ENCODE results near the gene SP2.
"Not testable (repeated sequence)": the region's sequence is repeated elsewhere in the genome, so short reads cannot be mapped to it uniquely, and the experiment has no call there.

SP2 gene

GRCh38 chr17:47894498-47895346 is 1.3 kb upstream of the SP2 start:
- no peak for DNase-seq

- no peak for DNase-seq
Measured at GRCh38 chr17:47895347-47895855, 635 bp upstream of the SP2 start.

- DNase-seq = no peak
Measured at GRCh38 chr17:47896672-47897490, 845 bp downstream of the SP2 start.

- no peak for DNase-seq
Measured at GRCh38 chr17:47897561-47897960, 1.5 kb downstream of the SP2 start.

DNA sequence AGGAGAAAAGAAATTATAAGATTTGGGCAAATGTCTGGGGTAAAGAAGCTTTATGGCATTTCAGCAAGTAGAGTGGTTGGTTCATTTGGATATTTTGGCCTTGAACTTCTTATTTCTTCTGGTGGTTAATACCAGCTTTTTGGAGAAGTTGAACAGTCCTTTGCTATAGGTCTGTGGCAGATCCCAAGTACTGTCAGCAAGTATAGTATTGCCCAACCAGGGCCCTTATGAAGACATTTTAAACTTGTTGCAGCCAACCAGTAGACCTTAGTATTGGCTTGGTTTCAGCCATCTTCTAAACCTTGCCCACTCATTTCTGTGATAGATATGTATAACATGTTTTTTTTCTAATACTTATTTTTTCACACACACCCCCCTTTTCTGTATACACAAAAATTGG is 2.2 kb downstream of the SP2 start:
- DNase-seq = no peak

DNA sequence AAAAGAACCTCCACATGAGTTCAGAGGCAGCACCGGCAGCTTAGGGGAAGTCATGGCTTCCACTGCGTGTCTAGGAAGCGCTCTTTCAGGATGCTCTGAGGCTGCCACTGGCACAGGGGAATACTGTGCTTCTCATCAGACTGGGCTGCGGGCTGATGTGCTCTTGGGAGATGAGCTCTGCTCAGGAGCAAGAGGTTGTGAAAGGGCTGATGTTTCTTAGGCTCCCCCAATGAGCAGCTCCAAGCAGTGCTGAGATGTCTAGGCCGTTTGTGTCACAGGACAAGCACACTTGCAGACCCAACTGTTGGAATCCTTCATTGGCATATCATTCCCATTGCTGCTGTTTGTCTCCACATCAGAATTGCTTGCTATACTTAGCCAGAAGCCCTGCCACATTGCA is 3.6 kb downstream of the SP2 start:
- no peak for DNase-seq

- no peak for DNase-seq
Measured at GRCh38 chr17:47901423-47901822, 5.4 kb downstream of the SP2 start.

- DNase-seq = no peak
Measured at GRCh38 chr17:47902039-47902744, 6.2 kb downstream of the SP2 start.

- DNase-seq = no peak
Measured at GRCh38 chr17:47905221-47905733, 9.2 kb downstream of the SP2 start.

GRCh38 chr17:47906443-47906842 is 10.4 kb downstream of the SP2 start:
- DNase-seq = no peak

DNA sequence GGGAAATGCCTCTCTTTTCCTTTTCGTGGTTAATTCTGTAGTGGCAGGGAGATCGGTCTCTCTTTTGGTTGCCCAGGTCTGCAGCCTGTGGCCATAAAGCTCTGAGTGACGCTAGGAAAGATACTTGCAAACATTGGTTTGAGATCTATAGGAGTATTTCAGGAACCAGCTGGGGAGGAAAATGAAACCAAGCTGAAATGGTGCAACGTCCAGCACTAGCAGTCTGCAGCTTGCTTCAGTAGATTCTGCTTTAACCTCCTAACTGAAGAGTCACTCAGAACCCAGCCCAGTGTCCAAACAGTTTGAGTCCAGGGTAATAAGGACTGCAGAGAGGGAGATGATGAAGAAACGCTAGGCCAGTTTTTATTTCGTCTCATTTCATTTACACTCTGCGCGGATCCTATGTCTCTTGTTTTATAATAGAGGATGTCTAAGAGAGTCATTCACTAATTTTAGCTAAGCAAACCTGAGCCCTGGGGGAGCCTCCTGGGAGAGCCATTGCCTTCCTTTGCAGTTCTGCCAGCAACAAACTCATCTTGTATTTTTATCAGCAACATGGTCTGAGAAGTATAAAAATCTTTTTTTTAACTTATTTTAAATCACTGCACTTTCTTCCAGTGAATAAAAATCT is 12.0 kb downstream of the SP2 start:
- no peak for DNase-seq

DNA sequence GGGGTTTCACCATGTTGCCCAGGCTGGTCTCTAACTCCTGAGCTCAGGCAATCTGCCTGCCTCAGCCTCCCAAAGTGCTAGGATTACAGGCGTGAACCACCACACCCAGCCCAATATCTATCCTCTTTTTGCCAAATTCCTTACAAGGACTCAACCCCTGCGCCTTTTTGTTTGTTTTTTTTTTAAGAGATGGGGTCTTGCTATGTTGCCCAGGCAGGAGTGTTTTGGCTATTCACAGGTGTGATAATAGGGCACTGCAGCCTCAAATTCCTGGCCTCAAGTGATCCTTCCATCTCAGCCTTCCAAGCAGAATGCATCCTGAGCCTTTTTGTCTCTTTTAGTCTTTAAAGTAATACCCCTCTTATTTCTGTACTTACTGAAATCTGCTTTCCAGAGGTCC is 17.0 kb downstream of the SP2 start:
- no peak for DNase-seq

DNA sequence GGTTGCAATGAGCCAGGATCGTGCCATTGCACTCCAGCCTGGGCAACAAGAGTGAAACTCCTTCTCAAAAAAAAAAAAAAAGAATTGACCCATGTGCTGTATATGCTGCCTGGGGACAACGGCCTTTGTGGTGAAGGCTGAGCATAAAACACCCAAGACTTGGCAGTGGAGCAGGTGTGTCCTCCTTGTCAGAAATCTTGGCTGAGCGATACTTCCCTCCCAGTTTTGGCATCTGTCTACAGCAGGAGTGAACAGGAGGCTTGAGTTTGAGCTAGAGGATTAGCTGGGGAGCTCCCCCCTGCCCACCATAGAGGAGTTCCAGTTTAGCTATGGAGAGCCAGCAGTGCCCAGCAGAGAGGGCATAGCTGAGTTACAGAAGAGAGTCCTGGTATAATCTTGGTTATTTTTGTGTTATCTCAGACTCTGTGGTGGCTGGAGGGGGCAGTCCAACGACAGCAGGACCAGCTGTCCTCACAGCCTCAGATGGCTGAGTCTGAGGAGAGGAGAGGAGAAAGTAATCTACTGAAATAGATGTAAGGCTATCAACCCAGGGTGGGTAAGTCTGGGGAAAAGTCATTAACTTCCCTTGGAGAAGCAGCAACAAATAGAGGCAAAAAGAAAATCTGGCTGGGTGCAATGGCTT is 18.4 kb downstream of the SP2 start:
- no peak for DNase-seq

DNA sequence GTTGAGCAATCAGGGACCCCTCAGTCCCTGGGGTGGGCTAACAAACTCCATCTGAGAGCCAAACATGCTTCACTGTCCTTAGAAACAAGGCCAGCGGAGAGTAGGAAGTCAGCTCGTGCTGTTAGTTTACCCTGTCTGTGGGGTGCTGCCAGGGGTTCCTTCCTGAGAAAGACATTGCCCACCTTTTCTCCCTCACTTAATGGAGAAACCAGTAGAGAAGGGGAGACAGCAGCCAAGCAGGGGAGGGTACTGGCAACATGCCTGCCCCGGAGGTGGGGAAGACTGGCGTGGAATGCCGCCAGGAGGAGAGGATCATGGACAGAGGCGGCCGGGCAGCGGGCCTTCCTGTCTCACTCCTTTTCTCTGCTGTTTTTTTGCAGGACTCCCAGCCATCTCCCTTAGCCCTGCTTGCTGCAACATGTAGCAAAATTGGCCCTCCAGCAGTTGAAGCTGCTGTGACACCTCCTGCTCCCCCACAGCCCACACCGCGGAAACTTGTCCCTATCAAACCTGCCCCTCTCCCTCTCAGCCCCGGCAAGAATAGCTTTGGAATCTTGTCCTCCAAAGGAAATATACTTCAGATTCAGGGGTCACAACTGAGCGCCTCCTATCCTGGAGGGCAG is 19.9 kb downstream of the SP2 start:
- DNase-seq = no peak

DNA sequence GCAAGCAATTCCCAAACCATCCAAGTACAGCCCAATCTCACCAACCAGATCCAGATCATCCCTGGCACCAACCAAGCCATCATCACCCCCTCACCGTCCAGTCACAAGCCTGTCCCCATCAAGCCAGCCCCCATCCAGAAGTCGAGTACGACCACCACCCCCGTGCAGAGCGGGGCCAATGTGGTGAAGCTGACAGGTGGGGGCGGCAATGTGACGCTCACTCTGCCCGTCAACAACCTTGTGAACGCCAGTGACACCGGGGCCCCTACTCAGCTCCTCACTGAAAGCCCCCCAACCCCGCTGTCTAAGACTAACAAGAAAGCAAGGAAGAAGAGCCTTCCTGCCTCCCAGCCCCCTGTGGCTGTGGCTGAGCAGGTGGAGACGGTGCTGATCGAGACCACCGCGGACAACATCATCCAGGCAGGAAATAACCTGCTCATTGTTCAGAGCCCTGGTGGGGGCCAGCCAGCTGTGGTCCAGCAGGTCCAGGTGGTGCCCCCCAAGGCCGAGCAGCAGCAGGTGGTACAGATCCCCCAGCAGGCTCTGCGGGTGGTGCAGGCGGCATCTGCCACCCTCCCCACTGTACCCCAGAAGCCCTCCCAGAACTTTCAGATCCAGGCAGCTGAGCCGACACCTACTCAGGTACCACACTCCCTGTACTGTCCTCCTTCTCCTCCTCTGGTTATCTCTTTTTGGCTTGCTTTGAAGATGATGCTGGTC is 20.6 kb downstream of the SP2 start:
- DNase-seq = no peak

- no peak for DNase-seq
Measured at GRCh38 chr17:47917581-47917980, 21.5 kb downstream of the SP2 start.

GRCh38 chr17:47918006-47918405 is 22.0 kb downstream of the SP2 start:
- no peak for DNase-seq

DNA sequence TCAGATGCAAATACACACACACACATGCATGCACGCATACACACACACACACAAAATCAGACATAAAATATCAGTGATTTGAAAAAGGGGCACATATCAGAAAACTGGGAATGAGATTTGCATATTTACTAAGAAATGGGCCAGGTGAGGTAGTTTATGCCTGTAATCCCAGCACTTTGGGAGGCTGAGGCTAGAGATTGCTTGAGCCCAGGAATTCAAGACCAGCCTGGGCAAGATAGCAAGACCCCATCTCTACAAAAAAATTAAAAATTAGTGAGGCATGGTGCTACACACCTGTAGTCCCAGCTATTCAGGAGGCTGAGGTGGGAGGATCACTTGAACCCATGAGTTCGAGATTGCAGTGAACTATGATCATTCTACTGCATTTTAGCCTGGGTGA is 23.0 kb downstream of the SP2 start:
- DNase-seq = no peak

GRCh38 chr17:47919889-47920288 is 23.9 kb downstream of the SP2 start:
- DNase-seq = not testable (repeated sequence)

DNA sequence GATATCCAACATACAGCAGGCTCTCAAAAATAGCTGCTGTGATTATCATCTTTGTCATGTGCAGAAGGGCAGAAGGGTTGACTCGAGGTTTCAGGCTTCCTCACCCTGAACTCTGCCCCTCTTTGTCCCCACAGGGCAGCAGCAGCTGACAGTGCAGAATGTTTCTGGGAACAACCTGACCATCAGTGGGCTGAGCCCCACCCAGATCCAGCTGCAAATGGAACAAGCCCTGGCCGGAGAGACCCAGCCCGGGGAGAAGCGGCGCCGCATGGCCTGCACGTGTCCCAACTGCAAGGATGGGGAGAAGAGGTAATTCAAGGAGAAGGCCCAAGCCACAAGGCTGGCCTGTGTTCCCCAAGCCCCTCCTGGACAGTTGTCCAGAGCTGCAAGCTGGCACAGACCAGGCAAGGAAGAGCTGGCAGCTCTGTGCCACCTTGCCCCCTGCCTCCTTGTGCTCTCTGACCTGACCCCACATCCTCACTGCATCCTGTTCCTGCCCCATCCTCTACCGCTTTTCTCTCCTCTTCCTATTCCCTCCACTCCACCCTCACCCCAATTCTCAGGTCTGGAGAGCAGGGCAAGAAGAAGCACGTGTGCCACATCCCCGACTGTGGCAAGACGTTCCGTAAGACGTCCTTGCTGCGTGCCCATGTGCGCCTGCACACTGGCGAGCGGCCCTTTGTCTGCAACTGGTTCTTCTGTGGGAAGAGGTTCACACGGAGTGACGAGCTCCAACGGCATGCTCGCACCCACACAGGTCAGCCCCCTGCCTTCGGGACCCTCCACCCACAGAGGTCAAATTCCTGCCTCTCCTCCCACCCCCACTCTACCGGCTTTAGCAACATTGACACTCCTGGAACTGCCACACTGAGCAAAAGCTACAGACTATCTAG is 29.0 kb downstream of the SP2 start:
- DNase-seq = no peak
